Glutamatergic neuron (in vitro differentiated cells): ENCODE data around the gene LPIN1. TPM values are rescaled to one million over a fixed set of nuclear protein-coding genes. Genes with fewer than 3 reads are reported as not detected.

Experiments used
- DNase-seq: peaks from one replicate; pipeline ENCODE4 v3.0.0; 2022
- H3K27ac Mint-ChIP-seq: one replicate; pipeline ENCODE4 v1.8.0; 2020; ENCODE audit warnings: mild to moderate bottlenecking, mixed read lengths, inconsistent platforms; ENCODE audit not compliant: unreplicated experiment
- H3K27me3 Mint-ChIP-seq: one replicate; pipeline ENCODE4 v1.8.0; 2020; ENCODE audit warnings: mild to moderate bottlenecking, moderate library complexity, mixed read lengths, inconsistent platforms; ENCODE audit not compliant: unreplicated experiment
- H3K36me3 Mint-ChIP-seq: one replicate; pipeline ENCODE4 v1.8.0; 2020; ENCODE audit warnings: mild to moderate bottlenecking, mixed read lengths, inconsistent platforms; ENCODE audit not compliant: unreplicated experiment
- H3K4me1 Mint-ChIP-seq: one replicate; pipeline ENCODE4 v1.8.0; 2020; ENCODE audit warnings: mild to moderate bottlenecking, low read depth, mixed read lengths, inconsistent platforms; ENCODE audit not compliant: unreplicated experiment
- H3K4me3 Mint-ChIP-seq: one replicate; pipeline ENCODE4 v1.8.0; 2020; ENCODE audit warnings: mild to moderate bottlenecking, mixed read lengths, inconsistent platforms; ENCODE audit not compliant: unreplicated experiment
- H3K9me3 Mint-ChIP-seq: one replicate; pipeline ENCODE4 v1.8.0; 2020; ENCODE audit warnings: mild to moderate bottlenecking, moderate library complexity, mixed read lengths, inconsistent platforms; ENCODE audit not compliant: unreplicated experiment
- total RNA-seq: library from RNA; stranded (reverse); fragmentation: NEBNext Ultra II Directional; extraction: Animal tissue kit (Norgen Biotek cat#: 25700); gene quantifications from one replicate; pipeline ENCODE4 v1.2.1, GENCODE V29; 2021; ENCODE audit not compliant: unreplicated experiment
- TF ChIP-seq, protein P1 (sequence below): fragments of 200-600 bp; sonication (generic); IDR thresholded peaks from one replicate; pipeline ENCODE4 v1.5.0; 2021; ENCODE audit not compliant: partially characterized antibody, unreplicated experiment

Gene LPIN1
- total RNA-seq, 1 donor from 2014 or later = 142 TPM

DNA sequence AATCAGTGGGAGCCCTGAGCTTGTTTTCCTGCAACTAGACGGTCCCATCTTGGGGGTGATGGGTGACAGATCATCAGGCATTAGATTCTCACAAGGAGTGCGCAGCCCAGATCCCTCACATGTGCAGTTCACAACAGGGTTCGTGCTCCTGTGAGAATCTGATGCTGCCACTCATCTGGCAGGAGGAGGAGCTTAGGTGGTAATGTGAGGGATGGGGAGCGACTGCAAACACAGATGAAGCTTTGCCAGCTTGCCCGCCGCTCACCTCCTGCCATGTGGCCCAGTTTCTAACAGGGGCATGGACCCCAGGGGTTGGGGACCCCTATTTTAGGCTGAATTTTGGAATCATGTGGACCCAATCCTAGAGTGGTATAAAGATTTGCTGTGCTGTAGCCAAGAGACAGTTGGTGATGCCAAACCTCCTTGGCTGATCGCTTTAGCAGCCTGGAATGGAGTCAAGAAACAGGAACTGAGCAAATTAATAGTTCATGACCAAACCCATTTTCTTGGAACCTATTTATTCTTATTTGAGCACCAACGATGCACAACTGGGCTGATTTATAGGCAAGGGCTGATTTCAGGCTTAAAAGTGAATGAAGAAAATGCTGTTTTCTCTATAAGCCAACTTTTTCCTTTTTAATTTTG, 25.7 kb downstream of the LPIN1 start:
- Mint-ChIP-seq H3K36me3 (peaks cover 17% of the 10 kb centered on the region), H3K27me3 (no peaks in the 10 kb centered on the region), H3K4me3 (no peak overlapping the region), H3K4me1 (no peaks in the 10 kb centered on the region), H3K9me3 (peaks cover 5% of the 10 kb centered on the region), H3K27ac (no peak overlapping the region)
- TF ChIP-seq, protein P1, sequence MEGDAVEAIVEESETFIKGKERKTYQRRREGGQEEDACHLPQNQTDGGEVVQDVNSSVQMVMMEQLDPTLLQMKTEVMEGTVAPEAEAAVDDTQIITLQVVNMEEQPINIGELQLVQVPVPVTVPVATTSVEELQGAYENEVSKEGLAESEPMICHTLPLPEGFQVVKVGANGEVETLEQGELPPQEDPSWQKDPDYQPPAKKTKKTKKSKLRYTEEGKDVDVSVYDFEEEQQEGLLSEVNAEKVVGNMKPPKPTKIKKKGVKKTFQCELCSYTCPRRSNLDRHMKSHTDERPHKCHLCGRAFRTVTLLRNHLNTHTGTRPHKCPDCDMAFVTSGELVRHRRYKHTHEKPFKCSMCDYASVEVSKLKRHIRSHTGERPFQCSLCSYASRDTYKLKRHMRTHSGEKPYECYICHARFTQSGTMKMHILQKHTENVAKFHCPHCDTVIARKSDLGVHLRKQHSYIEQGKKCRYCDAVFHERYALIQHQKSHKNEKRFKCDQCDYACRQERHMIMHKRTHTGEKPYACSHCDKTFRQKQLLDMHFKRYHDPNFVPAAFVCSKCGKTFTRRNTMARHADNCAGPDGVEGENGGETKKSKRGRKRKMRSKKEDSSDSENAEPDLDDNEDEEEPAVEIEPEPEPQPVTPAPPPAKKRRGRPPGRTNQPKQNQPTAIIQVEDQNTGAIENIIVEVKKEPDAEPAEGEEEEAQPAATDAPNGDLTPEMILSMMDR = no peak
- no peak for DNase-seq

DNA sequence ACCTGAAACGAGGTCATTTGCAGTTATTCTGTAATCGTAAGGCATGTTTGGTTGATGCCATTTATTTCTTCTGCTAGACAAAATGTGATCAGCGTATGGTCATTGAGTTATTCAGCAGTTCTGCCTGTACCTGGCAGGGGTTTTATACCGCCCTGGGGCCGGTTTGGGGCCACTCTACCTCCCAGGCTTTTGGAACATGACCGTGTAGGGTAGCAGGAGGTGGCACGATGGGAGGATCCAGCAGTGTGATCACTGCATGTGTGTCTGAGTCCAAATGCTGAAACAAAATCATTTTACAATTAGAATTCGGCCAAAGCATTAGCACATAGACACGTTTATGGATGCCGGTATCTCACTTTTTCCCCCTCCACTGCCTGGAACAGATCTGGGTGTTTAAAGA, 26.7 kb downstream of the LPIN1 start:
- DNase-seq = no peak
- H3K36me3 Mint-ChIP-seq = peaks cover 11% of the 10 kb centered on the region

DNA sequence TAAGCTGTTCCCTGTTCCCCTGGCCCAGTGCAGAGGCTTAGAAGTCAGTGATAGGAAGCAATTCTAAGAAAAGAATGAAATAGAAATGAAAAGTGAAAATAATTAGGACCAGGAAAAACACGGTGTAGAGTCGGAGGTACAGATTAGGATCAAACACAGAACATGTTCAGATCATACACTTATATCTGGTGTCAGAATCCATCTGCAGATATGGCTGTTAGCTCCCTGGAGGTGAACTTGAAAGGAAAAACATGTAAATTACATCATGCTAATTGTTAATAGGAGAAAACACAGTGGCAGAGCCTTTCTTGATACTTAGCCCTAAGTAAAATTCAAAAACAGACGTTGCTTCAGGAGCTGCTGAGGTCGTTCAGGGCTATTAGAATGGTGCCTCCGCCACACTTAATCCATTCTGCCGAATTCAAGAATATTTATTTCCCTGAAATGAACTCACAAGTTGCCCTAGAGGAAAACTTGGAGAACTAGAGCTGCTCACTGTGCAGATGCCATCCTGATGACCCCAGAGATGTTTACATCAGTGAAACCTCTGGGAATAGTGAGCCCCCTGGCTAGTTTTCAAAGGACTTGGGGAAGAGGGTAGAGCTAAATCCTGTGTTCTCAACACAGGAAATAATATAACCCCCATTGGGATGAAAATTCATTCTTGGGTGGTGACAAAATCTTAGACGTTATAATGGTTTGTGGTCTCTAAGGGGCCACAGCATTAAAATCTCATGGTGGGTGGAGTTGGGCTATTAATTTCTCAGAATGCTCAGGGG, 27.5 kb downstream of the LPIN1 start:
- Mint-ChIP-seq H3K27ac (no peak overlapping the region), H3K4me3 (no peak overlapping the region), H3K4me1 (no peaks in the 10 kb centered on the region), H3K9me3 (peaks cover 5% of the 10 kb centered on the region), H3K36me3 (peaks cover 11% of the 10 kb centered on the region), H3K27me3 (no peaks in the 10 kb centered on the region)
- DNase-seq = no peak
- TF ChIP-seq, protein P1 = no peak

More for the DNA sequence above, 26.7 kb downstream of the LPIN1 start:
- Mint-ChIP-seq H3K27ac (no peak overlapping the region), H3K4me3 (no peak overlapping the region), H3K27me3 (no peaks in the 10 kb centered on the region), H3K9me3 (peaks cover 5% of the 10 kb centered on the region), H3K4me1 (no peaks in the 10 kb centered on the region)
- TF ChIP-seq, protein P1 = no peak

DNA sequence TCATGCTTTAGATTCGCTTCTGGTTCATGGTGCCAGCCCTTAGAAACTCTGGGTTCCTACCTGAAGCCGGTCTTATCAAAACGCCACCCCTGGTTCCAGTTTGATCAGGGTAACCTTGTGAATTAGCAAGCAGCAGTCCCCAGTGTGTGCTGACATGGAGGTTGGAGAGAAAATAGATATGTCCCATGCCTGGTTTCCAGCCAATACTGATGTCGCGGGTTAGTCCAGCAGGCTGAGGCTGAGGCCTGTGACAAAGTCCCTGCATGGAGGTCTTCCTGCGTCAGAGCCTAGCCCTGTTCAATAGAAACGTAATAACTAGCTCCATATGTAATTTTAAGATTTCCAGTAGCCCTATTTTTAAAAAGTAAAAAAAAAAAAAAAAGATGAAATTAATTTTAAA, 28.2 kb downstream of the LPIN1 start:
- peaks cover 2% of the 10 kb centered on the region for H3K4me1 Mint-ChIP-seq
- H3K27me3 Mint-ChIP-seq = no peaks in the 10 kb centered on the region
- no peak overlapping the region for H3K4me3 Mint-ChIP-seq
- TF ChIP-seq, protein P1 = no peak
- H3K36me3 Mint-ChIP-seq = peaks cover 11% of the 10 kb centered on the region
- H3K27ac Mint-ChIP-seq = no peak overlapping the region
- DNase-seq = no peak
- H3K9me3 Mint-ChIP-seq = peaks cover 5% of the 10 kb centered on the region

DNA sequence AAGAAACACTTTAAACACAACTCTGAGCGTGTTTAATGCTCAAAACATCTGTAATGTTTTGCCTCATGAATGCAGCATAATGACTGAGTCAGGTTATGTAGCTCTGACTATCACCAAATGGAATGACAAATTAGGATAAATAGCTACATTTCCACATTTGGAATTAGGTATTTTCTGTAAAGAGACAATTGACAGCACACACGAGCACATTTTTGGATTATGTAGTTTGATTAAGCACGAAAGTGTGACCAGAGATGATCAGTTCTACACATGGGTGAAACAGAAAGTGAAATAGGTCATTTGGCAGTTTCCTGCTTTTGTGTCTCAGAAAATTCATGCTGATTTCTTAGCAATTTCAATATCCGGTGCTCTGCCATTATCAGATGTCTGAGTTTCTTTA, 29.0 kb downstream of the LPIN1 start:
- DNase-seq = no peak
- no peak overlapping the region for H3K4me3 Mint-ChIP-seq
- H3K4me1 Mint-ChIP-seq = peaks cover 2% of the 10 kb centered on the region
- no peak overlapping the region for H3K27ac Mint-ChIP-seq
- H3K27me3 Mint-ChIP-seq = no peaks in the 10 kb centered on the region
- H3K36me3 Mint-ChIP-seq = peaks cover 10% of the 10 kb centered on the region
- peaks cover 5% of the 10 kb centered on the region for H3K9me3 Mint-ChIP-seq
- TF ChIP-seq, protein P1 = no peak
